Hematopoietic multipotent progenitor cell treated with erythropoietin and hydrocortisone succinate and interleukin-3 and kit ligand, for 17 days (in vitro differentiated cells): ENCODE results near the gene SNTG2.

ENCODE experiments used
- DNase-seq: peaks from one replicate; pipeline ENCODE4 v3.0.0-alpha.2; 2015; ENCODE audit warnings: low spot score

Gene SNTG2

DNA sequence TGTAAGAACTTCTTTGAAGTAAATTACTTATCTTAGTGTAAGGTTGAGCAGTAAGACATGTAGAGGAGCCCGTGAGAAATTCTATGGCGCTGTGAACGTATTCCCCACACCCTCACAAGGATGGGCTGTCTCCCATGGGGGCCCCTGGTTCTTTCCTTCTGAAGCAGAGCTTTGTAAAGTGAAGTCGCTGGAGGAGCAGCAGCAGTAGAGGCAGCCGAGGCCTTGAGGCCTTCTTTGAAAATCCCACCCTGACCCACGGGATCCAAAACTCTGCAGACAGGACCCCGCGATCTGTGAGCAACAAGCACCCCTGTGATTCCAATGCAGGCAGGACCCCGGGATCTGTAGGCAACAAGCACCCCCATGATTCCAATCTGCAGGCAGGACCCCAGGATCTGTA is 23.8 kb upstream of the SNTG2 start:
- no peak for DNase-seq

- DNase-seq: no peak
Observed at GRCh38 chr2:929011-929735, 21.5 kb upstream of the SNTG2 start.

DNA sequence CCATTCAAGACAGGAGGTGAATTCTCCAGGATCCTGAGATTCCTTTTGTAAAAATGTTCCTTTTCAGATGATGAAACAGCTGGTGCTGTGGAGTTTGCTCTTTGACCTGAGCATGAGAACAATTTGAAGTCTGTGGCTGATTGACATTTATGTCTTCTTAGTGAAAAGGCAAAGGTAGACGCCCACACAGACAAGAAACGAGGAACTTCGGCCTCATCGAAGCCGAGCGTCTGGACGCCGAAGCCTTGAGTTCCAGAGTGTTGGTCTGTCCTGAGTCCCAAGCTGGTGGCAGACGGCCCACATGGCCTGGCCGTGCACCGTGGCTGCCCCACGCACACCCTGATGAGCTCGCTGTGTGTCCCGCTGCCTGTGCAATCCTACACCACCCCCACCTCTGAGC is 20.7 kb upstream of the SNTG2 start:
- DNase-seq: no peak

DNA sequence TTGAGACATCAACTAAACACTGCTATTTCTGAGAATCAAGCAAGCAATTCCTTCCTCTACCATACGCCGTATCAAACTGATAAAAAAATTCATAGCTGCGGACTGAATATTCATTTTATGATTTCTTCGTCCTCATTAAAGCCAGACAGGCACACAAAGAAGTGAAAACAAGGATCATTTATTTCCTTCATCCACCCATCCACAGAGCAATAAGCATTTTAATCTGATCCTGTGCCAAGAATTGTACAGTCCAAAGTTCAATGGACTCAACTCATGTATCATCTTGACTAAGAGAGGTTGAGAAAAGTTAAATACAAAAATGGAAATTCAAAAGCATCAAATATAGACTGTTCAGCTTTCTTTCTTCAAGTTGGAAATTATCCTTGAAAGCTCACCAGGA is 19.7 kb upstream of the SNTG2 start:
- DNase-seq: no peak

DNA sequence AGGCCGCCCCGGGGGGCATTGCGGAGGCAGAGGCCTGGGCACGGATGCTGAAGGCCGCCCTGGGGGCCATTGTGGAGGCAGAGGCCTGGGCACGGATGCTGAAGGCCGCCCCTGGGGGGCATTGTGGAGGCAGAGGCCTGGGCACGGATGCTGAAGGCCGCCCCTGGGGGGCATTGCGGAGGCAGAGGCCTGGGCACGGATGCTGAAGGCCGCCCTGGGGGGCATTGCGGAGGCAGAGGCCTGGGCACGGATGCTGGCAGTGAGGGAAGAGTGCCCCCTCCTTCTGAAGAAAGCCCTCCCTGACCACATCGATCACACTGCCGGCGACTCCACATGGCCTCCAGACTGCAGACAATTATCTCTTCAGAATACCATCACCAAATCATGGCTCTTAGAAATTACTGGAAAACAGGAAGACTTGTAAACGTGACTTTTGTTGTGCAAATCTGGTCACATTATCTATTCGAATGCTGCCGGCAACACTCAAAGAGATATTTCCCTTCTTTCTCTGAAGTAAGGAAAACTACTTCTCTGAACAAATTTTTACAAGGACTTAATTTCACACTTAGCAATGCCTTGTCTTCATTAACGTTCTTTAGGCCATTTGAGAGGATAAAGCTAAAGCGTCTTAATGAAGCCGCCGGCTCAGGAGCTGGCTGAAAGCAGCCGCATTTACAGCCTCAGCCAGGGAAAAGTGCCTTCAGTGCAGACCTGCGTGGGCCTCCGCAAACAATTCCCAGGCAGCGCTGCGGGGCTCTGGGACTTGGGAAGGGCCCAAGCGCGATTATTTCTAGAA is 18.1 kb upstream of the SNTG2 start:
- no peak for DNase-seq

DNA sequence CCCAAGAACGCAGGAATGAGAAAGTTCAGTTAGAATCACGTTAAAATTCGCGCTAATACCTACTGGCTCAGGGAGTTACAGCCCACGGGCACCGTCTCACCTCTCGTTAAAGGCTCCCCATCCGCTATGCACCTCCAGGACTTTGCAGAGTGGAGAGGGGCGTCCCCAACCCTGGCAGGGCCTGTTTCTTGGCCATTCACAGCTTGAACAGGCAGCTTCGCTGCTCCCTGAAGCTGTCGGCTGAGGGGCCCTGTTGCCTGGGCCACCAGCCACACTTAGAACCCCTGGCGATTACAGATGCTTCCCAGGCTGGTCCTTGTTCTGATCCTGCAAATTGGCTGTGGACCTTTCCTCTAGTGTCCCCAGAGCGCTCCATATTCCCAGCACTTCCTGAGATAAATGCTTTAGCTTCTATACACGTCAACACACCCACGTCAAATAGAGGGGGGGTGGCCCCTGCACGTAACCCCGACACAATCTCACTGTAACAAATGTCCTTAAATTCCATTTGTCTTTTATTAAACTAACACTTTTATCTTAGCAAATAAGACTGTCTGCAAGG is 16.8 kb upstream of the SNTG2 start:
- no peak for DNase-seq

DNA sequence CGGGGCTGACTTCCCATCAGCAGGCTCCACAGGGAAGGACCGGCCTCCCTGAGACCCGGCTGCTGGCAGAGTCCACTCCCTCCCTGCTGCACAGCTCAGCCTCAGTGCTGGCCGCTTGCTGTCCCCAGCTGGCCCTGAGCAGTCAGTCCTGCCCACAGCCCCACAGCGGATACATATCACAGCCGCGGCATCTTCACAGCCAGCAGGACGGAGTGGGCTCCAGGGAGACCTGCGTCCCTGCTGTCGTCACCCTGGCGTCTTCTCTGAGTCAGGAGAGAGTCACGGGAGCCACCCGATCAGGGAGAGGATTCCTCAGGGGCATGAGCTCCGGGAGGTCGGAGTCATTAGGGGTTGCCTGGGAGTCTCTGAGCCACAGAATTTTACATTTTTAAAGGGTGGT is 13.1 kb upstream of the SNTG2 start:
- no peak for DNase-seq

DNA sequence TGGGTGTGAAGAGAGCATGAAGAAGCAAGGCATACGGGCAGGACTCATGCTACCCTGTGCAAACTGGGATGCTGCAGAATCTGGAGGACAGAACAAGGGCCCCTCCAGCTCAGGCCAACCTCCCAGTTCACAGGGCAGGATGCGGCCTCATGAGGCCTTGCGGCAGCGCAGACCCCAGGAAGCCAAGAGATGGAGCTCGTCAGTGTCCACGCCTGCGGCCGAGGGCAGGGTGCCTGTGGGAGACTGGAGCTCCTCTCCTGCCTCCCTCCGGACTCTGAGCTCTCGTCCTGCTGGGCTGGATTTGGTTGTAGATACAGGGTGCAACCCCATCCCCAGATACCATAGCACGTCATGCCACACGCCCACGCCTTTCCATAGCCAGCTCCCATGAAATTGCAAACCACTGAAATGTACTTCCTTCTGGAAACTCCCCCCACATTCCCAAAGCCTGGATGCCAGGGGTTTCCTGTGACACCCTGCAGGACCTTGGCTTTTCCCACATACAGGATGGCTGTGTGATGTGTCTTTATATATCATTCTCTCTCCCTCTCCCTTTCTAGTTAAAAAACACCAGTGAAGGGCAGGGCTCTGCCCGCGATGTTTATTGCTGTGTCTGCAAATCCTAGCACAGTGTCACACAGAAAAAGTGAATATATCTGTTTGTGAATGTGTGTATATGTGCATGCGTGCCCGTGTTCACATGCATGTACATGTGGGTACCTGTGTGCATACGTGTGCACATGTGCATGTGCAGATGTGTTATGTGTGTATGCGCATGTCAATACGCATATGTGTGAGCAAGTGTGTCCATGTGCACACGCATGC is 12.3 kb upstream of the SNTG2 start:
- no peak for DNase-seq

DNA sequence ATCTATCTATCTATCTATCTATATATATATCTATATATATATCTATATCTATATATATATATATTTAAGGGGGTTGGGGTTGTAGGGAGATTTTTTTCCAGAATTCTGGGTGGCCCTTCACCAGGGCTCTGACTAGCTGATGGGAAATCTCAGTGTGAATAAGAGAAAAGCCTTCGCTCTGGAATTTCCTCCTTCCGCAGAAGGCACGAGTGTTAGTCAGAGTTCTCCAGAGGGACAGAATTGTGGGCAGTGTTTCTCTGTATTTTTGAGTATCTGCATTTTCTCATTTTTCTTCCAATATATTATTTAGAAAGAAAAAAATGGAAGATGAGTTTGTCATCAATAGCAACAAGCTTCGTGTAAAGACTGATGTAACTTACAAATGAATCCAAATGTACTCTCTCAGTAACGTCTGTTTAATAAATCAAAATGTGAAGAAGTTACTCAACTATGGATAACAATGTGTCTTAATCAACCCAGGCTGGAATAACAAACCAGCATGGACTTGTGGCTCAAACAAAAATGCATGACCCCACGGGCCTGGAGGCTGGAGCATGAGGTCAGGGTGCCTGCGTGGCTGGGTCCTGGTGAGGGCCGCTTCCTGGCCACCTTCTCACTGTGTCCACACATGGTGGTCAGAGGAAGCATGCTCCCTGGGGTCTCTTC is 10.6 kb upstream of the SNTG2 start:
- no peak for DNase-seq

DNA sequence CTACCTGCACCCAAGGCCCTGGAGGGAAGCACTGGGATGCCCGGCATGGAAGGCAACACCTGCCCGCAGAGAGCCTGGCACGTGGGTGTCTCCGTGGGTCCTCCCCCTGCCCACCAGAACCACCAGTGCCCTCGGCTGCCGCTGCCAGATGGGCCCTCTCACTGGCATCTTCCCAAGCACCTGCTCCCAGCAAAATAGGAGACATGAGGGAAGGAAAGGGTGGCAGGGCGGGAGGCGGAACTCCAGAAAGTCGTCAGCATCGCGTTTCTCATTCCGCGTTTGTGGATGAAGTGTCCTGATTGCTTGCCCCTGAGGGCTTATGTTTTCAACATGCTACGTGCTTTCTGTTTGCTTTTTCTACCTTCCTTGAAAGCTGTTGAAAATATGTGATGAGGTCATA is 8.8 kb upstream of the SNTG2 start:
- DNase-seq: no peak

DNA sequence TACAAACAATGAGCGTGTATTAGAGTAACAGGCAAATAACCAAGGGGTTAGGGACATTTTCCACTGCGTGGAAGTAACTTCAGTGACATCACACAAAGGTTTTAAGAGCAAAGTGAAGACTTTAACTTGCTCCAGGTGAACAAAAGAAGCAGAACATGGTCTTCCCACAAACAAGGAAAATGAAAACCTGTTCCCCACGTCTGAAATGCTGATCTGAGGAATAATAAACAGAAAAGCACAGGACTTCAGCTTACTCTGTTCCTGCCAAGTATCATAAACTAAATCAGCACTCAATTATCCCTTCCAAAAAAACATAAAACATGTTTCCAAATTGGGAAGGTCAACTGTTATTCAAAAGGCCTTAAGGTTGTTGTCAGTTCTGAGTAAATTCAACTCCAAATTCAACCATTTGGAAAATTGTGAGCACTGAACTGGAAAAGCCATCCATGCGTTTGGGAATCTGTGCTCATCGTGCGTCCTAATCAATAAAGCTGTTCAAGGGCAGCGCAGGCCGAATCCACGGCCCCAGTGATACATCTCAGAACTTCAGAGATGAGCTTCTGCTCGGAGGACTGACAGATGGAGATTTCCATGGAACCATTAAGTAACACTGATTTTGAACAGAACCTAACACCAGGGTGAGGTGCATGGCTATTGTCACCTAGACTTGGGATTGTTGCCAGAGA is 7.7 kb upstream of the SNTG2 start:
- DNase-seq: no peak

DNA sequence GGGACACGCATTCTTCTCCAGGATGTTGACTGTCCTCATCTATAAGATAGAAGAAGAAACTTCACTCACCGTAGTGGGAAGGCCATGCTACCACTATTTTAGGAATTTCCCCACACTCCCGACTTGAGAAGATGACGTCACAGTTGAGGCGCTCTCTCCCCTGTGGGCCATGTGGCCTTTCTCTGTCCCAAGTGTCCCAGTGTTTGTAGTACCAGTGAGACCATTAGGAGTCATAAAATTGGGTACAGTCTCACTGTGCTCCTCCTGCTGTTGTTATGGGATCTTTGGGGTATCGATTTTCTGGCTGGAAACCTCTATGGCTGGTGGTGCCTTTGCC is 7.2 kb upstream of the SNTG2 start:
- DNase-seq: no peak

DNA sequence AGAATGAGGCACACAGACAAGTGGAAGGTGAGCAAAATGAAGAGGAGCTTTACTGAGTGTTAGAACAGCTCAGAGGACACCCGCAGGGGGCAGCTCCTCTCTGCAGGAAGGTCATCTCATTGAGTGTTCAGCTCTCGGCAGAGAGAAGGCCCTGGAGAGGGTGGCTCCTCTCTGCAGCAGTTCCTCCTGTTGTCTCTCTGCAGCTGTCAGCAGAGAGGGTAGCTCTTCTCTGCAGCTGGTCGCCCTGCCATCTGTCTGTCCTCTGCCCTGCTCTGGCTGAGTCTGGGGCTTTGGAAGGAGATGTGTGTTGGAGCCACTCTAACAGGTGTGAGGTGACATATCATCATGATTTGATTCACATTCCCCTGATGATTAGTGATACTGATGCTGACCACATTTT is 6.8 kb upstream of the SNTG2 start:
- DNase-seq: no peak

GRCh38 chr2:944693-945092 is 6.0 kb upstream of the SNTG2 start:
- DNase-seq: no peak

DNA sequence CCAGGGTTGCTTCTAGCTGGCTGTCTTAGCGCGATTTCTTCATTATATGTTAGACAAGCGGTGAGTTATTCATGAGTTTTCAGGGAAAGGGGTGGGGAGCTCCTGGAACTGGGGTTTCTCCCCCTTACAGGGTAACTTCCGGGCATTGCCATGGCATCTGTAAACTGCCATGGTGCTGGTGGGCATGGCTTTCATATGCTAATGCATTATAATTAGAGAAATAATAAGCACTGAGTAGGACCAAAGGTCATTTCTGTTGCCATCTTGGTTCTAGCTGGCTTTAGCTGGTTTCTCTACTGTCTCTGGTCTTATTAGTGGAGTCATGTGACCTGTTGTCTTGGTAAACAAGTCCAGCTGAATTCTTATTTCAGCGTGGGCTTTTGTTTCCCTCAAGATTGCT is 5.5 kb upstream of the SNTG2 start:
- DNase-seq: no peak

GRCh38 chr2:946073-946948 is 4.3 kb upstream of the SNTG2 start:
- no peak for DNase-seq

DNA sequence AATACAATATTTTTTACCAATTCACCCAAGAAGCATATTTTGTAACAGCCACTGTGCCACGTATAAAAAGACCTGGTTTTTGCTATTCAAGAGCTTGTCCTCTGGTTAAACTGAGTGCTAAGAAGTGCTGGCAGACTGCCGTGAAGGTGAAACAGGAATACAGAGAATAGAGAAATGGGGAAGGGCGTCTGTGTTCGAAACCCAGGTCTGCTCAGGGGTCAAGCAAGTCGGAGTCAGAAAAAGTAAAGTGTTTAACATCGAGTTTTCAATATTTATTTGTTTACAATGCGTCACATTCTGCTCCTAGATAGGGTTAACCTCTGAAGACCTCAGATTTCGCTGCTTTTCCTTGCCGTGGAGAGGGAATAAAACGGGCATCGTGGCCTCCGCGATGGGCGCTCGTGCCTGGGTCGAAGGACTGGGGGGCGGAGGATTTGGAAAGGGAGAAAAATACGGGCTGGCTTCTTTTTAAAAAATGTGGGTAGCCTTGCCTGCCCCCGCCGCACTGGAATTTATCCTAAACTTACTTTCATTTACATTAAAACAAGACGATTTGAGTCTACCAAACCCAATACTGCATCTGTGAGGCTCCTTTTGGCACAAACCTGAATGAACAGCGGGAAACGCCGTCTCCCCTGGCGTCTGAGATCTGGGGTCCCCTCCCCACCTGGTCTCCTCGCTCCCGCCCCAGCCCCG is 1.1 kb upstream of the SNTG2 start:
- no peak for DNase-seq

- DNase-seq: no peak
Observed at GRCh38 chr2:951224-952006, 766 bp downstream of the SNTG2 start.

GRCh38 chr2:953408-953807 is 2.8 kb downstream of the SNTG2 start:
- no peak for DNase-seq
